Activated T-cell treated with anti-CD3 and anti-CD28 coated beads, Interleukin-2, amount 50 U/mL, for 24 hours (primary cell): Measurements from ENCODE around the gene ST6GALNAC1.

Experiments
- DNase-seq: peaks from one replicate; pipeline ENCODE4 v3.0.0-alpha.2; 2020
- H3K27ac Mint-ChIP-seq: 2 replicates; pipeline ENCODE4 v1.8.0; 2020; ENCODE audit warnings: mild to moderate bottlenecking, mixed read lengths
- H3K27me3 Mint-ChIP-seq: 2 replicates; pipeline ENCODE4 v1.8.0; 2020; ENCODE audit warnings: mixed read lengths
- H3K36me3 Mint-ChIP-seq: 2 replicates; pipeline ENCODE4 v1.8.0; 2020; ENCODE audit warnings: low read depth, mixed read lengths
- H3K4me1 Mint-ChIP-seq: 2 replicates; pipeline ENCODE4 v1.8.0; 2020; ENCODE audit warnings: low read depth, mixed read lengths
- H3K4me3 Mint-ChIP-seq: 2 replicates; pipeline ENCODE4 v1.8.0; 2020; ENCODE audit warnings: mild to moderate bottlenecking, moderate library complexity, mixed read lengths
- H3K9me3 Mint-ChIP-seq: 2 replicates; pipeline ENCODE4 v1.8.0; 2020; ENCODE audit warnings: mixed read lengths

Gene ST6GALNAC1, protein sequence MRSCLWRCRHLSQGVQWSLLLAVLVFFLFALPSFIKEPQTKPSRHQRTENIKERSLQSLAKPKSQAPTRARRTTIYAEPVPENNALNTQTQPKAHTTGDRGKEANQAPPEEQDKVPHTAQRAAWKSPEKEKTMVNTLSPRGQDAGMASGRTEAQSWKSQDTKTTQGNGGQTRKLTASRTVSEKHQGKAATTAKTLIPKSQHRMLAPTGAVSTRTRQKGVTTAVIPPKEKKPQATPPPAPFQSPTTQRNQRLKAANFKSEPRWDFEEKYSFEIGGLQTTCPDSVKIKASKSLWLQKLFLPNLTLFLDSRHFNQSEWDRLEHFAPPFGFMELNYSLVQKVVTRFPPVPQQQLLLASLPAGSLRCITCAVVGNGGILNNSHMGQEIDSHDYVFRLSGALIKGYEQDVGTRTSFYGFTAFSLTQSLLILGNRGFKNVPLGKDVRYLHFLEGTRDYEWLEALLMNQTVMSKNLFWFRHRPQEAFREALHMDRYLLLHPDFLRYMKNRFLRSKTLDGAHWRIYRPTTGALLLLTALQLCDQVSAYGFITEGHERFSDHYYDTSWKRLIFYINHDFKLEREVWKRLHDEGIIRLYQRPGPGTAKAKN

DNA sequence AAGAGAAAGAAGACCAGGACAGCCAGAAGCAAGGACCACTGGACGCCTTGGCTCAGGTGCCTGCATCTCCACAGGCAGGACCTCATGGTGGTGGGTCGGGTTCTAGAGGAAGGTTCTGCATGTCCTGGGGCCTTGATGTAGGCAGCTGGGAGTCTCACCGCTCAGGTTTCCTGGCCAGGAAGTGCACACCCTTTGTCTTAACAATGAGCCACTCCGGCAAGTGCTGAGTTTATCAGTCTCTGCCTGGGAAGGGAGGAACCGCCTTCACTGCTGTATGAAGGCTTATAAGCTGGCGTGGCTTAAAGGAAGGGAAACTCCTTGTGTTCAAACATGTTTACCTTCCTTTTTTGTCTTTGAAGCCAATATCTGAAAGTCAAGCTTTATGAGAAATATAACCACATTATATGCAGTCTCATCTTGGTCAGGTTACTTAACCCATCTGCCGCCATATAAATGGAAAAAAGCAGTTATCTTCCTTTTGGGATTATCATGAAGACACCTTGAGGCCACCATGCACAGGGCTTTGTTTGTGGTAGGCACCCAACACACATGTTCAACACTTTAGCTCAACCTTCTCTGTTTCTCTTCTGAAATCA is at the start of gene ST6GALNAC1:
TSS of gene ST6GALNAC1 (minus strand) at position 205 of the 596 bp plus-strand sequence. CDS start at position 86, 119 bp downstream.
- Mint-ChIP-seq H3K27ac (peak within 1 kb of the TSS; percentile 61), H3K4me1 (peaks cover 25% of the 10 kb centered on the region), H3K27me3 (no peaks in the 10 kb centered on the region), H3K9me3 (peaks cover 3% of the 10 kb centered on the region), H3K4me3 (peak within 1 kb of the TSS; percentile 49), H3K36me3 (no peaks in the 10 kb centered on the region)
- DNase-seq: no peak

DNA sequence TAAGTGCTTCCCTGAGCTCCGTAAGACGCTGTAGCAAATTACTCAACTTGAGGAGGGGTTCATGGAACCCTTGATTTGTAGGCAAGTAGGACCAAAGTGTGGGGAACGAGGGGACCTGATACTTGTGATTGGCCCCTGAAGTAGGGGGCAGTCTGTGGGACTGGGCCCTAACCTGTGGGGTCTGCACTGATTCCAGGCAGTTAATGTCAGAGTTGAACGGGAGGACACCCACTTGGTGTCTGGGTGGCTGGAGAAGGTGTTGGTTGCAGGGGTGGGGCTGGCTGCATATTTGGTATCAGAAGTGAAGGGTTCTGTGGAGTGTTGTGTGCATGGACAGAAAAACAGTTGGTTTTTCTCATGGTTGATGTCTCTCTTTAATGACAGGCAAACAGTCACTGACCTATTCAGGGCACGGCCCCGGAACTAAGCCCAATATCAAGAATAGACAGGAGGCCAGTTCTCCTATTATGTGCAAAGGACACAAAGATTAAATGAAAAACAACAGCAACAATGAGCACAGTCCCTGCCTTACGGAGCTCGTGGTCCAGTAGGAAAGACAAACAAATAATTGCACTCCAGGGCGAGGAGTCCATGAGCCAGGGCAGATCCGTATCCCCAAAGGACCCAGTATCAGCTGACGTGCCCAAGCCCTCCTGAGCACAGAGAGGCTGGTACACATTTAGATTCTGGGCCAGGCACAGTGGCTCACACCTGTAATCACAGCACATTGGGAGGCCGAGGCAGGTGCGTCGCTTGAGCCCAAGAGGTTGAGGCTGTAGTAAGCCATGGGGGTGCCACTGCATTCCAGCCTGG is 48.0 kb upstream of the ST6GALNAC1 start:
- no peak for DNase-seq
- no peaks in the 10 kb centered on the region for H3K36me3 Mint-ChIP-seq
- H3K4me1 Mint-ChIP-seq: peaks cover 6% of the 10 kb centered on the region
- no peaks in the 10 kb centered on the region for H3K27me3 Mint-ChIP-seq
- H3K27ac Mint-ChIP-seq: no peak overlapping the region
- no peak overlapping the region for H3K4me3 Mint-ChIP-seq
- no peaks in the 10 kb centered on the region for H3K9me3 Mint-ChIP-seq

DNA sequence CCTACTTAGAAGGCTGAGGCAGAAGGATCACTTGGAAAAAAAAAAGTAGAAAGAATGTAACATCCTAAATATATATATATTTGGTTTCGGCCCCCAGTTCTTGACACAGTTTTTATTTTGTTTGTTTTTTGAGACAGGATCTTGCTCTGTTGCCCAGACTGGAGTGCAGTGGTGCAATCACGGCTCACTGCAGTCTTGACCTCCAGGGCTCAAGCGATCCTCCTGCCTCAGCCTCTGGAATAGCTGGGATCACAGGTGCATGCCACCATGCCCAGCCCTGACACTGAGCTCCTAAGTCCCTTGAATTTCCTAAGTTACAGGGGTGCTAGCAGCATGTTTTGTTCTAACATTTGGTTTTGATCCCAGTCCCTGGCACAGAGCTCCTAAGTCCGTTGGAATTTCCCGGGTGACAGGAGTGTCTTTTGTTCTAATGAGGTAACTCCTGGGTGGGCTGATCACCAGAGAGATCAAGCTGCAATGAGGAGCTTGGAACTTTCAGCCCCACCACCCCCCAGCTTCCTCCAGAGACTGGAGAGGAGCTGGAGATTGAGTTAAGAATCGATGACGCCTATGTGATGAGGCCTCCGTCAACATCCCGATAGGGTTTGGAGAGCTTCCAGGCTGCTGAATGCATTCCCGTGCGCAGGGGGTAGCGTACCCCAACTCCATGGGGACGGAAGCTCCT is 47.2 kb upstream of the ST6GALNAC1 start:
- Mint-ChIP-seq H3K27ac (no peak overlapping the region), H3K27me3 (no peaks in the 10 kb centered on the region), H3K4me3 (no peak overlapping the region), H3K9me3 (no peaks in the 10 kb centered on the region), H3K36me3 (no peaks in the 10 kb centered on the region), H3K4me1 (peaks cover 5% of the 10 kb centered on the region)
- no peak for DNase-seq

DNA sequence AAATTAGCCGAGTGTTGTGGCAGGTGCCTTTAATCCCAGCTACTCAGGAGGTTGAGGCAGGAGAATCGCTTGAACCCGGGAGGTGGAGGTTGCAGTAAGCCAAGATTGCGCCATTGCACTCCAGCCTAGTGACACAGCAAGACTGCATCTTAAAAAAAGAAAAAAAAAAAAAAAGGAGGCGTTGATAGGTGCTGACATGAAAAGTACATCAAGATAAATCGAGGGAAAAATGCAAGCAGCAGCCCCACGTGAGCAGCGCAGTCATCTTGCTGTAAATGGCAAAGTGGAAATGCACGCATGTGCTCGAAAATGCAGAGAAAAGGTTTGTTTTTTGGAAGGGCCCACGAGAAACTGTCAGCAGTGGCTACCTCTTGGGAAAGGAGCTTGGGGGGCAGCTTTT is 46.3 kb upstream of the ST6GALNAC1 start:
- Mint-ChIP-seq H3K4me1 (no peaks in the 10 kb centered on the region), H3K27me3 (no peaks in the 10 kb centered on the region), H3K4me3 (no peak overlapping the region), H3K27ac (no peak overlapping the region), H3K9me3 (no peaks in the 10 kb centered on the region), H3K36me3 (no peaks in the 10 kb centered on the region)
- no peak for DNase-seq

DNA sequence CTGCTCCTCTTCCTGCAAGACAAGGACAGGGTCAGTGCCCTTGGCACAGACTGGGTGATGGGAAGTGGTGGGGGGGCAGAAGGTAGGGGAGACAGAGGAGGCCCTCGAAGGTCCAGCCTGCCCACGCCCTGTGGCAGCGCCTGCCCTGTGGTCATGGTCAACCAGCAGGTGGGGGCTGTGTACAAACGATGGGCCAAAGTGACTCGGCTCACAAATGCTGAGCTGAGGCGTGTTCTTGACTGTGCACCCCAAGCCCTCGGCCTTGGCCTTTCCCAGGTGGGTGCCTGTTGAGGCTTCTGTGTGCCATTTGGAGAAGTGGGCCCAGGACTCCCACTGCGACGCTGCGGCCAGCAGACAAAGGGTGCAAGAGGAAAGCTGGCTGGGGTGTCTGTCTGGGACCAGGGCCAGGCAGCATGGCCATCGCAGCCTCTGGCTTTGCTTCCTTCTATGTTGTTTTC is 44.6 kb upstream of the ST6GALNAC1 start:
- no peaks in the 10 kb centered on the region for H3K36me3 Mint-ChIP-seq
- H3K4me3 Mint-ChIP-seq: no peak overlapping the region
- no peak for DNase-seq
- no peaks in the 10 kb centered on the region for H3K4me1 Mint-ChIP-seq
- no peaks in the 10 kb centered on the region for H3K9me3 Mint-ChIP-seq
- H3K27ac Mint-ChIP-seq: no peak overlapping the region
- no peaks in the 10 kb centered on the region for H3K27me3 Mint-ChIP-seq

DNA sequence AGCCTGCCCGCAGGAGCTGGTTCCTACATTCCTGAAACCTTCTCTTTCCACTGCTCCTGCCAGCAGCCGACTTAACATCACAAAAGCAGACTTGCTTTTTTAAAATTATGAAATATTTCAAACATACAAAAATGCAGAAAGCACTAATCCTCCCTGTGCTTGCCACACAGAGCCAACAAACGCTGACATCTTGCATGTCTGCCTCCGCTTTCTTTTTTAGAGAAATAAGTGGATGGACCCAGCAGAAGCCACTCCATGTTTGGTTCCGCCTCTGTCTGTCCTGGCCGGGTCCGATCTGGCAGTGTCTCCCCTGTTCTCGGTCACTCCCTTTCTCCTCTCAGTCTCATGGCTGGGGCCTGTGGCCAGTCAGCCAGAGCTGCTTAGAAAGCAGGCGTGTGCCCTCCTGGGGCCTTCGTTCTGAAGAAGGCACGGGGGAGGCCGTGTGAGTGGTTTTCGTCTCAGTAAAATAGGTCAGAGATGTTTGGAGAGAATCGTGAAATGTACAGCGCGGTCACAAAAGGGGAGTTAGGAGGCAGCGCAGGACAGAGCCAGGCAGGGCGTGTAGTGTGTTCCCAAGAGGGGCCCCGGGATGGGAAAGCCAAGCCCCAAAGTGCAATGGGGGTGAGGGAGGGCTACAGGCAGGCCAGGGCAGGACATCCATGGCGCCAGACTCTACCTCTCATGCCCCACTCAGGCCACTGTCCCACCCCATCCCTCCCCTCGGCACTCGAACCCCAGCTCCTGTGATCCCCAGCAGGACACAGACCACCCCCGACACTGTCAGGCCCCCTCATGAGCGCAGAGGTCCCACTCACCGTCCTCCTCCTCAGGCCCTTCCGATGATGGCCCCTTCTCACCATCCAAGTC is 44.0 kb upstream of the ST6GALNAC1 start:
- no peaks in the 10 kb centered on the region for H3K27me3 Mint-ChIP-seq
- H3K4me1 Mint-ChIP-seq: no peaks in the 10 kb centered on the region

DNA sequence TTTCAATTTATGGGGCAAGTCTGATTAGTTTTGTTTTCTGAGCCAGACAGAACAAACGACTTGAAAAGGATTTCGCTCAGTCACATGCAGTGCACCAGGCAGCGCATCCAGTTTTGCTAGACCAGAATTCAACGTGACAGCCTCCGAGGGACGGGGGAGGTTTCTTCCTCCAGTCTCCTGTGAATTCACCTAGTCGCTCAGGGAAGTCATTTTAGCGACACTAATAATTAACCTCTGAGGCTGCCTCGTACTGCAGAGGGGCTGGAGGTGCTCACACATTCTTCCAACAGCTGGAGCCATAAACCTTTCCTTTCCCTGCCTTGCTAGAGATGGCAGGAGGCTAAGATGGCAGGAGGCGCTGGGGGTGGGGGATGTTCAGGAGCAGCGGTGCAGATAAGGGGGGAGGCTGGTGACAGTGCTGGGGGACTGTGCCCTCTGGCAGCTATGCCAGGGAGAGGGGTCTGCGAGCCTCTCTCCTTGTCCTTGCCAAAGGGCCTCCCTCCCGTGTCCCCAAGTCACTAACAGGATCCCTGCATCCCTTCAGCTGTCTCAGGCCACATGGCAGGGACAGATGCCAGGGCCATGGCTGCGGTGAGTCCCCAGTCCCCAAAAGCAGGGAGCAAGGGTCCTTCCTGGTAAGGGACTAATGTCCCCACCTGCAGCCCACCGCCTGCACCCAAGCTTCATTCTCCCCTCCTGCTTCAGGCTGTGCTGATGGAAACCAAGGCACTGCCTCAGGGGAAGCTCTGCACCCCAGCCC is 43.2 kb upstream of the ST6GALNAC1 start:
- Mint-ChIP-seq H3K36me3 (no peaks in the 10 kb centered on the region), H3K4me1 (peaks cover 6% of the 10 kb centered on the region), H3K4me3 (no peak overlapping the region), H3K27ac (no peak overlapping the region), H3K9me3 (no peaks in the 10 kb centered on the region), H3K27me3 (no peaks in the 10 kb centered on the region)
- DNase-seq: no peak

More for the DNA sequence above, 44.0 kb upstream of the ST6GALNAC1 start:
- Mint-ChIP-seq H3K36me3 (no peaks in the 10 kb centered on the region), H3K4me3 (no peak overlapping the region), H3K27ac (no peak overlapping the region), H3K9me3 (no peaks in the 10 kb centered on the region)
- no peak for DNase-seq

DNA sequence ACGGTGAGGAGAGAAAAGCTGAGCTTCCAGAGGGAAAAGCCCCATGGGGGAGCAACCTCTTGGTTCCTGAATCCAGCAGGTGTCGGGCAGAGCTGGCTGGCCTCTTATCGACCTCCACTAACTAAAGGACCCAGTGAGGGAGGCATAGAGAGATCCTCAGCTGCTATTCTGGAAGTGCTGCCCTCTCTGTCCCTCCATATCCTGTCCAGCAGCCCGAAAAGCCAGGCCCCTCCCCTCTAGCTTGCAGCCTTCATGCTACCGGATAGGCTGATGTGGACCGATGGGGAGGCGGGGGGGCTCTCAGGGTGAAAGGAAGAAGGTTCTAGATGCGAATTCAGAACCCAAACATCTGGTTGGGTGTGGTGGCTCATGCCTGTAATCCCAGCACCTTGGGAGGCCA is 42.3 kb upstream of the ST6GALNAC1 start:
- Mint-ChIP-seq H3K27ac (no peak overlapping the region), H3K27me3 (no peaks in the 10 kb centered on the region), H3K36me3 (no peaks in the 10 kb centered on the region), H3K4me1 (peaks cover 10% of the 10 kb centered on the region), H3K9me3 (no peaks in the 10 kb centered on the region), H3K4me3 (no peak overlapping the region)
- DNase-seq: no peak

DNA sequence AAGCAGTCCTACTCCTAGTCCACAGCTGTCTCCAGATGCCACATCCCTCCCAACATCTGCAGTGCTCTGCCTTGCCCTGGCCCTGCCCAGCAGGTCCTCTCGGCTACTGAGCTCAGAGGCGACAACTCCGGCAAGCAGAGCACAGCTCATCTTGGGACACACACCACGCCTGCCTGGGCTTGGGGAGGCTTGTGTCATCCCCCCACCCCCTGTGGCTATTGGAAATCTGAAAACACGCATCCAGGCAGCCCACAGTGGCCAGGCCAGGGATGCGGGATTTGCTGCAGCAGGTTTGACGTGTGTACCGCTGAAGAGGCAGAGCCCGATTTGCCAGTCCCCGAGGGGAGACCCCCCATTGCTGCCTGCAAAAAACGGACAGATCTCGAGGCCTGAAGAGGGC is 41.8 kb upstream of the ST6GALNAC1 start:
- Mint-ChIP-seq H3K27ac (no peak overlapping the region), H3K9me3 (no peaks in the 10 kb centered on the region), H3K4me1 (peaks cover 10% of the 10 kb centered on the region), H3K27me3 (no peaks in the 10 kb centered on the region), H3K36me3 (no peaks in the 10 kb centered on the region), H3K4me3 (no peak overlapping the region)
- DNase-seq: no peak

DNA sequence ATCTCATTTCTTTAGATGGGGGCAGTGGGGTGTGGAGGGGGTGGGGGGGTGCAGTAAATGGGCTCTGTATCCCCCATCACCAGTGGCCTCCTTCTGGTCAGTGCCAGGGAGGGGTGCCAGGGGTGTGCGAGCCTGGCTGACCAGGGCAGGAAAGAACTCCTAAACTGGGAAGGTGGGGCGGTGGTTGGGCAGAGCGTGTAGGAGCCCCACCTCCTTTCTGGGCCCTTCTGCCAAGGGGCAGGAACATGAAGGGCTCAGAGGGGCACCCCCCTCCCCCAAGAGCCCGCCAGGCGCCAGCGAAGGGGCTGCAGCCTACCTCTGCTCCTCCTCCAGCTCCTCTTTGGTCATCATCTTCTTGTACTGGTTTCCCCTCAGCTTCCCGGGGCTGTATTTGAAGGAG is 41.2 kb upstream of the ST6GALNAC1 start:
- Mint-ChIP-seq H3K27ac (no peak overlapping the region), H3K4me1 (peaks cover 10% of the 10 kb centered on the region), H3K36me3 (no peaks in the 10 kb centered on the region), H3K27me3 (no peaks in the 10 kb centered on the region), H3K9me3 (no peaks in the 10 kb centered on the region), H3K4me3 (no peak overlapping the region)
- no peak for DNase-seq

DNA sequence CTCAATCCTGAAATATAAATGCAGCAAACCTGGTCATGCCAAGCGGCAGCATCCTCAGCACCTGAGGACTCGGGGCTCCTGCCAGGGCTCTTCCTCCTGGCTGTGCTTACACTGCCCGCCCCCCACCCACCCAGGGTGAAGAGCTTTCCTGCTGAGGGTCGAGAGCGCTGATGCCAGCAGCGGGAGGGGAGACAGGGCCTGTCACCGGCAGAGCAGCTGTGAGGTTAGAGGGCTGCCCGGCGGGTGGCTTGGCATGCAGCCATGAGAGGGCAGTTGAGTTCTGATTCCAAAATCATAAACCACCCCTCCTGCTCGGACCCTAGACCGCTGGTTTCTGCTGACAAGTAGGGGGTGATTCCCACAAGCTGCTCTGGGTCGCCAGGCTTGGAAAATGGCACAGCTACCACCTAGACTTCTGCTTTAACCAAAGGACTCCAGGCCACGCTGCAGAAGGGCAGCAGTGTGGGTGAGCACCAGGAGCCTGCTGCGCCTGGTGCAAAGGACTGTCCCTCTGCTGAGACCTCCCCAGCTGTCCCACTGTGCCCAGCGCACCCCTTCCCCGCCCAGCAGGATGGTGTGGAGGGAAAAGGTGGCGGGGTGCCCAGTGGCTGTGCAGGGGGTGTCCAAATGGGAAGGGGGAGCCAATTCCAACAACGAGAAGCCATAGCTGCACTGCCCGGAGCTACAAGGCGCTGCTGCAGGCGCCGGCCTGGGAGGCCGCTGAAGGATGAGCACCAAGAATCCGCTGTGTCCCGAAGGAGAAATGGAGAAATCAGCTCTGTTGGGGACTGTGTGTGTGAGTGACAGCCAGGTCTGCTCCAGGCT is 40.6 kb upstream of the ST6GALNAC1 start:
- no peak overlapping the region for H3K27ac Mint-ChIP-seq
- no peak for DNase-seq
- no peaks in the 10 kb centered on the region for H3K27me3 Mint-ChIP-seq
- H3K4me1 Mint-ChIP-seq: peaks cover 10% of the 10 kb centered on the region
- H3K36me3 Mint-ChIP-seq: no peaks in the 10 kb centered on the region
- H3K9me3 Mint-ChIP-seq: no peaks in the 10 kb centered on the region
- H3K4me3 Mint-ChIP-seq: no peak overlapping the region

DNA sequence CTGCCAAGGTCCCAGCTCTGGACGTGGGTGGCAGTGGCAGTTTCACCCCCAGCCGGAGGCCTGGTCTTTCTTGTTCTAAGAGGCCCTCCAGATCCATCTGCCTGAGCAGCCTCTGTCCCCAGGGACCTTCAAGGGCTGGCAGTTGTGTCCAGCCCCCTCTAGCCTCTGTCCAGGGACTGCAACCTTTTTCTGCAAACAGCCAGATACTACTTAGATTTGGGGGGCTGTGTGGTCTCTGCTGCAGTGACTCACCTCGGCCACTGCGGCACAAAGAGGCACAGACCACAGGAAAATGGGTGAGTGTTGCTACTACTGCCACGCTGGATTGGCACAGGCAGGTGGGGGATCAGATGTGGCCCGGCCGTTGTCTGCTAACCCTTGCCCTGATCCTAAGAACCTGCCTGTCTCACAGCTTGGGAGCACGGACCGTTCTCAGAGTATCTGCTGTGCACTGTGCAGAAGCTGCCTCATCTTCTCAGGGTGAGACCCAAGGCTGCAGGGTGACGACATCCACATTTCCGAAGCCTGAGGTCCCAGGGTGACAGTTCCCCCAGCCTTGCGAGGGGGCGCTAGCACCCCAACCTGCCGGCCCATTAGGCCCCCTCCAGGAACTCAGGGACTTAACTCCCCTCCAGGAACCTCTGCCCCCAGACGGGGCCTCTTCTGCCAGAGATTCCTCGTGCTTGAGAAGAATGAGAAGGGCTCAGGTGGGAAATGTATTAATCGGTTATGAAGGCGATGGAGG is 39.6 kb upstream of the ST6GALNAC1 start:
- no peak for DNase-seq
- no peak overlapping the region for H3K27ac Mint-ChIP-seq
- no peaks in the 10 kb centered on the region for H3K27me3 Mint-ChIP-seq
- H3K4me1 Mint-ChIP-seq: peaks cover 10% of the 10 kb centered on the region
- H3K4me3 Mint-ChIP-seq: no peak overlapping the region
- no peaks in the 10 kb centered on the region for H3K9me3 Mint-ChIP-seq
- H3K36me3 Mint-ChIP-seq: no peaks in the 10 kb centered on the region
